VCaP (cell line): ENCODE measurements around the gene PLEKHH1.

Experiments used
- H3K27ac ChIP-seq: fragments of 450-650 bp; 2 replicates; pipeline ENCODE4 v1.5.1; 2017
- TF ChIP-seq, protein P1 (sequence below): fragments of 450-650 bp; conservative IDR thresholded peaks from 2 replicates; pipeline ENCODE4 v1.5.1; 2017; ENCODE audit warnings: mild to moderate bottlenecking, moderate library complexity

PLEKHH1 gene

DNA sequence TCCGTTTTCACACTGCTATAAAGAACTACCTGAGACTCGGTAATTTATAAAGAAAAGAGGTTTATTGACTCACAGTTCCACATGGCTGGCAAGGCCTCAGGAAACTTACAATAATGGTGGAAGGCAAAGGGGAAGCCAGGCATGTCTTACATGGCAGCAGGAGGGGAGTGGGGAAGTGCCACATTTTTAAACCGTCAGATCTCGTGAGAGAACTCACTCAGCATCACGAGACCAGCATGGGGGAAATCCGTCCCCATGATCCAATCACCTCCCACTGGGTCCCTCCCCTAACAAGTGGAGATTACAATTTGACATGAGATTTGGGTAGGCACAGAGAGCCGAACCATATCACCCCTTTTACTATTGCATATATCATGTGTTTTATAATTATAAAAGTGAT, 69.0 kb downstream of the PLEKHH1 start:
- TF ChIP-seq, protein P1, sequence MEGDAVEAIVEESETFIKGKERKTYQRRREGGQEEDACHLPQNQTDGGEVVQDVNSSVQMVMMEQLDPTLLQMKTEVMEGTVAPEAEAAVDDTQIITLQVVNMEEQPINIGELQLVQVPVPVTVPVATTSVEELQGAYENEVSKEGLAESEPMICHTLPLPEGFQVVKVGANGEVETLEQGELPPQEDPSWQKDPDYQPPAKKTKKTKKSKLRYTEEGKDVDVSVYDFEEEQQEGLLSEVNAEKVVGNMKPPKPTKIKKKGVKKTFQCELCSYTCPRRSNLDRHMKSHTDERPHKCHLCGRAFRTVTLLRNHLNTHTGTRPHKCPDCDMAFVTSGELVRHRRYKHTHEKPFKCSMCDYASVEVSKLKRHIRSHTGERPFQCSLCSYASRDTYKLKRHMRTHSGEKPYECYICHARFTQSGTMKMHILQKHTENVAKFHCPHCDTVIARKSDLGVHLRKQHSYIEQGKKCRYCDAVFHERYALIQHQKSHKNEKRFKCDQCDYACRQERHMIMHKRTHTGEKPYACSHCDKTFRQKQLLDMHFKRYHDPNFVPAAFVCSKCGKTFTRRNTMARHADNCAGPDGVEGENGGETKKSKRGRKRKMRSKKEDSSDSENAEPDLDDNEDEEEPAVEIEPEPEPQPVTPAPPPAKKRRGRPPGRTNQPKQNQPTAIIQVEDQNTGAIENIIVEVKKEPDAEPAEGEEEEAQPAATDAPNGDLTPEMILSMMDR: no peak
- no peak overlapping the region for H3K27ac ChIP-seq

DNA sequence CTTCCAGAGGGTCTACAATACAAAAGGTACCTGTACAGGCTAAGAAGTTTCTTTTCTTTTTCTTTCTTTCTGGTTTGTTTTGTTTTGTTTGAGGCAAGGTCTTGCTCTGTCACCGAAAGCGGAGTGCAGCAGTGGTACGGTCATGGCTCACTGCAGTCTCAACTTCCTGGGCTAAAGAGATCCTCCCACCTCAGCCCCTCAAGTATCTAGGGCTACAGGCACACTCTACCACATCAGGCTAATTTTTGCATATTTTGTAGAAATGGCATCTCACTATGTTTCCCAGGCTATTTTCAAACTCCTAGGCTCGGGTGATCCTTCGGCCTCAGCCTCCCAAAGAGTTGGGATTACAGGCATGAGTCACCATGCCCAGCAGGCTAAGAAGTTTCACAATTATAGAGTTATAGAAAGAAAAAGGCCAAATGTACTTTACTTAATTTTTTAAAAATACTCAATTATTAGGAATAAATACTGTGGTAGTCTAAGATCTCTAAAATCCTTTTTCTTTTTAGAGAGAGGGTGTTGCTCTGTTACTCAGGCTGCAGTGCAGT, 70.0 kb downstream of the PLEKHH1 start:
- H3K27ac ChIP-seq: no peak overlapping the region

DNA sequence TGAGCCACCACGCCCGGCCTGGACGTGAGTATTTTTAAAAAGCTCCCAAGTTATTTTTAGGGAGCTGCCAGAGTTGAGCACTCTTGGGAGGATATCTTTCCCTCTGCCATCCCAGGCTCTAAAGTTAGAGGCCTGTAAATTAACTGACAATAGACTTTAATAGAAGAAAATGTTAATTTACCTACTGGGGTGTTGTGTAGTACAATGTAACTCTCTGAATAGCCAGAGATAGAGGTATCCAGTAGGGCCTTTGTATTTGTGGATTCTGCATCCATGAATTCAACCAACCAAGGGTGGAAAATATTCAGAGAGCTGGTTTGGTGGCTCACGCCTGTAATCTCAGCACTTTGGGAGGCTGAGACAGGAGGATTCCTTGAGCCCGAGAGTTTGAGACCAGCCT, 74.6 kb downstream of the PLEKHH1 start:
- H3K27ac ChIP-seq: no peak overlapping the region
- TF ChIP-seq, protein P1: no peak

More for the DNA sequence above, 70.0 kb downstream of the PLEKHH1 start:
- TF ChIP-seq, protein P1: no peak

DNA sequence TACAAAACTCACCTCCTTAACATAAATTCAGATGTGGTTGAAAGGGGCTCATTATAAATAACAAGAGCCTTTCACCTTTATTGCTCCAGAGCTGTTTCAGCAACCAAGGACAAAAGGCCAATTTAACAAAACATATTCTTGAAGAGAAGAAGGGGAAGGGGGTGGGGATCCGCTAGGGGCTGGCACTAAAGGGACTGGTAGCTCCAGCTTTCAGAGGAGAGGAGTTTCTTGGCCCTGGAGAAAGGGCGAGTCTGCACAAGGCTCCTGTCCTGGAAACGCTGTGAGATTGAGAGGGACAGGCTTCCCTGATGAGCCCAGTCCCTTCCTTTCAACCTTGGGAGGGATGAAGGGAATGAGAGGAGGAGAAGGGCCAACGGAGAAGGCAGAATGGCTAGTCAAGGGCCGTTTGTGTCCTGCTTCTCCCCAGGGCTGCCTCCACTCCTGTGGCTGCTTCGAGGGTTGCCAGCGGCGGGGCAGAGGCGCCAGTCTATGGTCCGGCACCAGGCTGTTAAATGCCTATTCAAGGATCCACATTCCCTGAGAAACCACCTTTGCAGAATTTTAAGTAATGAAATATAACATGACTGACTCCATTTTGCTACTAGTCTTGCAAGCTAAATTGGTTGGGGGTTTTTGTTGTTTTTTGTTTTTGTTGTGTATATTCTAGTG, 76.7 kb downstream of the PLEKHH1 start:
- H3K27ac ChIP-seq: no peak overlapping the region
- TF ChIP-seq, protein P1: no peak

DNA sequence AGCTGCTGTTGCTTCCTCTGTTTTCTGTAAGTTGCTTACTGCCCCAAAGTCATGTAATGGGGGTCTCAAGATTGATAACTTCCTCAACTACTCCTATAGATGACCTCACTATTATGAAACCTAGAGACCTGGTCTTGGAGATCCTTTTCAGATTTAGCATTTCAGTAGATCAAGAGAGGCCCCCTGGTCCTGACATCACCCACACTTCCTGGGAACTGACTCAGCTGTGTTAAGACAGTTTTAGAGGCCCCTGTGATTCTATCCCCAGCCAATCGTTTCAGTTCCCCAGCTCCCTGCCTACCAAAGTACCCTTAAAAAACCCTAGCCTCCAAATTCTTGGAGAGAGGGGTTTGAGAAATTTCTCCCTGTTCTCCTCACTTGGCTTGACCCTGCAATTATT, 77.4 kb downstream of the PLEKHH1 start:
- no peak overlapping the region for H3K27ac ChIP-seq
- TF ChIP-seq, protein P1: no peak

DNA sequence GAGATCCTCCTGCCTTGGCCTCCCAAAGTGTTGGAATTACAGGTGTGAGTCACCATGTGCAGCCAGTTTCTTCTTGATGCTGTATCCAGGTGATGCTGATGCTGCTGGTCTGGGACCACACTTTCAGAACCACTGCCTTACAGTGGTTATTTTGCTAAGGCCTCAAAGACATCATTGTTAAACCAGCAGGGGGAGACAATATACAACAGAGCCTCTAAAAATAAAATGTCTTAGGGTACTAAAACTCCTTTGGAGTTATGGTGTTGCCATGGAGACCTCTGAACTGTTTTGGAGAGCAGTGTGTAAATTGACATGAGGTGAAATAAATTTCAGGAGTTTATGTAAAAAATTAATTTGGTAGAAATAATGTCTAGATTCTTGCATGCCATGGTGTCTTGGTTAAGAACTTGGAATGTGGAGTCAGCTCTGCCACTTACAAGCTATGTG, 85.5 kb downstream of the PLEKHH1 start:
- H3K27ac ChIP-seq: peak overlapping the region; percentile 77
- TF ChIP-seq, protein P1: peak; percentile 76

DNA sequence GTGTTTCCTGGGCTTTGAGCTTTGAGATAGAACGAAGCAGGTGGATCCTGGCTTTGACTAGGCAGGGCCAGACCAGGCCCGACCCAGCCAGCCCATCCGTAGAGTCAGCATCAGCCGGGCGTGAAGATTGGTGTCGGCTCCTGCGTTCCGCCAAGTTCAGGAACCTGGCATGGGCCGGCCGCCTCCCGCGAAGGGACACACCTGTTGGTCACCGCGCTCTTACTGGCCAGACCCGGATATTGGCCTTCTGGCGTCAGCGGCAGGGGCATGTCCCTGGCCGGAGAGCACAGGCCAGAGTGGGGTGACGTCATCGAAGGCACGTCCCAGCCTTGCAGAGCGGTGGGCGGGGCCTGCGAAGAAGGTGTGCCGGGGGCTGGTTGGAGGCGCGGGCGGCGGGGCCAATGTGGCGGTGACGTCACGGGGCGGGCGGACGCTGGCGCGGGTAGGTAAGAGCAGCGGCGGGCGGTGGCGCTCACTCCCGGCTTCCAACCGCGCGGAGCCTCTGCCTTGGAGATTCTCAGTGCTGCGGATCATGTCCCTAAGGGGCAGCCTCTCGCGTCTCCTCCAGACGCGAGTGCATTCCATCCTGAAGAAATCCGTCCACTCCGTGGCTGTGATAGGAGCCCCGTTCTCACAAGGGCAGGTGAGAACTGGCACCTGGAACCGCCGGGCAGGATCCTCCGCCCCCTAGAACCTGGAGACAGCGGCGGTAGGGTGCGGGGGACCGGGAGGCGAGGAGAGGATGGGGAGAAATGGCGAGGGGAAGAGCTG, 86.5 kb downstream of the PLEKHH1 start, which contains the start of gene ARG2:
ARG2 (plus strand) TSS at position 475 of the 771 bp plus-strand sequence; CDS start at position 533, 58 bp downstream.
- TF ChIP-seq, protein P1: 0 out of 2 replicates have a peak, but pooled peaks have one; percentile 15
- peak within 1 kb of the TSS; percentile 77 for H3K27ac ChIP-seq
